ENCODE results near the gene WIZ.

The WIZ gene

DNA sequence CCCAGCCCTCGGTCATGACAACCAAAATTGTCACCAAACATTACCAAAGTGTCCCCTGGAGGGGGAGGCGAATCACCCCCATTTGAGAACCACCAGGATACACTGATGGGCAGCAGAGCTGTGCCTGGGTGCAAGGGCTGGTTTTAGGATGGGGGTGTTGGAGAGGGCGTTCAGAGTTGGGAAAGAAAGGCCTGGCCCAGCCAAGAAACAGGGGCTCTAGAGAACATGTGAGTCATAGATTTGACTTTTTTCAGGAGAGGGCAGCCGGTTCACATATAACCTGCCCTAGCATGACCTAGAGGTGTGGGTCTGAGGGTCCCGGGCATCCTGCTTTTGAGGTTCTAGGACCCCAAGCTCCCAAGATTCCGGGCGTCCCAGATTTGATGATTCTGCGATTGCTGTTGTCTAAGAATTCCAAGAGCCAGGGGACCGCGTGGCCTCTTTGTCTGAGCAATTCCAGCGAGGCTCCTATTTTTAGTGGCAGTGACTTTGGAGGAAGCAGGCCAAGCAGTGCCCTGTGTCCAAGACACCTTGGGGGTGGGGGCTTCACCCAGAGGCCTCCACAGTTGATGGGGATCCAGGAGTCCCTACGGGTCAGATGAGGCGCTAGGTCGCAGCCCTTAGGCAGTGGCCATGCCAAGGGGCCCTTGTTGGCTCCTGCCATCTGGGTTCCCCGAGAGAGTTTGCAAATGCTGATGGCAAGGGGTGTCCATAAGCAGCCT, 5.1 kb downstream of the WIZ start:
- no peak for FAIRE-seq

DNA sequence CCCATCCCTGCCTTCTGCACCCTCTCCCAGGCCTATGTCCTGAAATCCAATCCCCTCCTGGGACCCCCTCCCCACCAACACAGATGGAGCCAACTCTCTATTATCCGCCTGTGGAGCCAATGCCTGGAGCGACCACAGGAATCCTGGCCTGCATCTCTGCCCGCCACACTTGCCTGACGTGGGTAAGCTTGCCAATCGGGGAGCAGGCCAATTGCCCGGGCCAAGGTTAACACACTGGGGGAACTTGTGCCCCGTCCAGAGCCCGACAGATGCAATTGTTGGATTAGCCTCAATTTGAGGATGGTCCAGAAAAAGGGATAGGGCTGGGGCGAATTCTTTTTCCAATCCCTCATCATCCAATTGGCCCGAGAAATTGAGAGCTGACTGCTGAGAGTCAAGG, 5.9 kb downstream of the WIZ start:
- FAIRE-seq: no peak

DNA sequence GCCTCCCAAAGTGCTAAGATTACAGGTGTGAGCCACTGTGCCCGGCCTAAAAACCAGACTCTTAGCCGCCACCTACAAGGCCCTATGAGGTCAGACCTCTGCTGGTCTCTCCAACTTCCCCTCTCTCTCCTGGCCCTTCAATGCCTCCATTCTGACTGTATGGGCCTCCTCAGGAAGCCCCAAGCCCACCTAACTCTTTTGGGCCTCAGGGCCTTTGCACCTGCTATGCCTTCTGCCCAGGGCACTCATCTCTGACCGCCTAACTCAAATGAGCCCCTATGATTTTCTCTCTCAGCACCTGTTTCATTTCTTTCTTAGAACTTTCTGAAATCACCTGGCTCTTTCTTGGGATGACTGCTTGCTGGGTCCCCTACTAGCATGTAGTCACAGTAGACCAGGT, 6.4 kb downstream of the WIZ start:
- FAIRE-seq: no peak

DNA sequence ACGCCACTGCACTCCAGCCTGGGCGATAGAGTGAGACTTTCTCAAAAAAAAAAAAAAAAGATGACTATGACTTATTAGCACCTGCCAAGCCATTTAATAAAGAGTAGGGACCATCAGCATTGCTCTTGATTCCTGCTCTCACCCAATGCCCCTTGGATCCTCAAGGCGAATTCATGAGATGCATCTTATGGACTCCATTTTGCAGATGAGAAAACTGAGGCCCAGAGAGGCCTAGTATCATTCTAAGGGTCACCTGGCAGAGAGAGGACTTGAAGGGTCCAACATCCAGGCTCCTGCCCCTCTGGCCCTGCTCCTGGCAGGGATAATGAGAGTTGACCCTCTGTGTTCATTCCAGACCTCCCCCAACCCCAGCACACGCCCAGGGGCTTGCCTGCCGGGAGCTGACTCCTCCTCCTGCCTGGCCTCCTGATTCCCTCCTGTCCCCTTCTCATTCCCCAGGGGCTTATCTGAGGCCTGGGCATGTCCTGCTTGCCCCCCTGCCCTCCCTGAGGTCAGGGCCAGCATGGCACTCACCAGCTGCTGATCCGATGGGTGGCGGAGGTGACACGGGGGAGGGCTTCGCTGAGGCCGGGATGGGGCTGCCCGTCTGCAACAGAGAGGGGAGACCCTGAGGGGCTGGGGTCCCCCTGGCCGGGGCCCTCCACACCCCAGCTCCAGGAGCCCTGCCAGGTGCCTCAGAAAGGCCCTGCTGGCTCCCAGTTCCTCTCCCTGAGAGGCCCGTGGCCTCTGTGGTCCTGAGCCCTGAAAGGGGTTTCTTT, 7.4 kb downstream of the WIZ start:
- FAIRE-seq: no peak

DNA sequence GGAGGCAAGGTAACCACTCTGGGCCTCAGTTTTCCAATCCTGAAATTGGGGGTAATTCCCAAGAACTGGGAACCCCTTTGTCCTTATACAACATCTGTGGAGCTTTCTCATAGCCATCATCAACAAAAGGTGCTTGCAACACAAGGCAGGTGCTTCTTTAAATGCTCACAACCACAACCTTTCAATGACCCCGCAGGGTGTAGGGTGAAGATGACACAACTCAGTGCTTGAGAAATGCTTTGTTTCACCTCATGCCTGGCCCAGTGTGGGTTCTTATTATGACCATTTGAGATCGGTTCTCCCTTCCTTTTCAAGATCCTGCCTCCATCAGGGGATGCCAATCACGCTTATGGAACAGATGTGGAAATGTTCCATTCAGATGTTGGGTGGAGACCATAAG, 8.4 kb downstream of the WIZ start:
- no peak for FAIRE-seq

DNA sequence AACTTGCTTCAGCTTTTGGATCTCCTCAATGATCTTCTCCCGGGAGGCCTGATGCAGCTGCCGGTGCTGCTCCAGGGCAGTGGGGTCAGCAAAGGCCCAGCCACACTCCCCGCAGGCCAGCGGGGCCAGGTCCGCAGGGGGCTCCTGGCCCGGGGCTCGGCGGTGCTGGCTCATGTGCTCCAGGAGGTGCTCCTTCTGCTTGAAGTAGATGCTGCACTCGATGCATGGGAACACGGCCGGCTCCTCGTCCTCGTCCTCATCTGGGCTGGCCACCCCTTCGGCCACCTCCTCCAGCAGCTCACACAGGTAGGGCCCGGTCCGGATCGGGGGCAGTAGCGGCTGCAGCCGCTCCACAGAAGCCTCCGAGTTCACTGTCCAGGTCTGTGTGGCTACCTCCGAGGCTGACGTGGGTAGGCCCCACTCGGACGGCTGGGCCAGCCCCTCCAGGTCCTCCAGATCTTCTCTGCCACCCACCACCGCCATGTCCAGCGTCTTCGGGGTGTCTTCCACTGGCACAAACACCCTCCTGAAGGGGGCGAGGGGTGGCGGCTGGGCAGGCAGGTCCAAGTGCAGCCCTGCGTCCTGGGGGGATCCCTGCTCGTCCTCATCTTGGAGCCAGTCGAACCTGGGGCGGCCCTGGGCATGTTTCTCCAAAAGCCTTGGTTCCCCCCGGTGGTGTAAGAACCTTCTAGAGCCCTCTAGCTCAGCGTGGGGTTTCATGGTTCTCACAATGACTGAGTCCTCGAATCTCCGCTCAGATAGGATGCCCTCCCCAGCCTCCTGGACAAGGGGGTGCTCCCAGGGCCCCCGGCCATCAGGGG, 9.7 kb downstream of the WIZ start:
- FAIRE-seq: no peak

DNA sequence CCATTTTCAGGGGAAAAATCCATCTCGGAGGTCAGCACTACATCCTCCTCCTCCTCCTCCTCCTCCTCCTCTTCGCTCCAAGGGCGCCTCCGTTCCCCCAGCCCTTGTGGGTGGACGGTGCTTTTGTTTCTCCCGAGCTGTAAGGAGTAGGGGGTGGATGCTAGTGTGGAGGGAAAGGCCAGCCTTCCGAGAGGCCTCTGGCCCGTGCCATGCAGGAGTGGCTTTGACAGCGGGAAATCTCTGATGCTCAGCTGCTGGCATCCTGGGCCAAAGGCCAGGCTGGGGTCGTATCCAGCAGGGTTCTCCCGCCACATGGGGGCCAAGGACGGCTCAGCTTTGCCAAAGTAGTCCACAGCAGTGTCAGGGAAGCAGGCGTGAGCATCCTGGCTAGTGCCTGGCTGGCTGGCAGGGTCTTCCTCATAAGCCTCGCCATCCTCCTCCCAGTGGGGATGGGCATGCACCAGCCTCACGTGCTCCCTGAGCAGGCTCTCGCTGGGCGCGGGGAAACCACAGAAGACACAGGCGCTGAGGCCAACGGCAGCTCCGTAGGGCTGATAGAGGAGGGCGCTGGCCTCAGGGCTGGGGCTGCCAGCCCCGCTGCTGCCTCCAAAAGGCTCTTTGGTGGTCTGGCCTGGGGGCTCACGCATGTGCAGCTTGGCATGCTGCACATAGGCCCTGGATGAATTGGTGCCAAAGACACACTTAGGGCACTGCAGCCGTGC, 10.5 kb downstream of the WIZ start:
- FAIRE-seq: no peak

DNA sequence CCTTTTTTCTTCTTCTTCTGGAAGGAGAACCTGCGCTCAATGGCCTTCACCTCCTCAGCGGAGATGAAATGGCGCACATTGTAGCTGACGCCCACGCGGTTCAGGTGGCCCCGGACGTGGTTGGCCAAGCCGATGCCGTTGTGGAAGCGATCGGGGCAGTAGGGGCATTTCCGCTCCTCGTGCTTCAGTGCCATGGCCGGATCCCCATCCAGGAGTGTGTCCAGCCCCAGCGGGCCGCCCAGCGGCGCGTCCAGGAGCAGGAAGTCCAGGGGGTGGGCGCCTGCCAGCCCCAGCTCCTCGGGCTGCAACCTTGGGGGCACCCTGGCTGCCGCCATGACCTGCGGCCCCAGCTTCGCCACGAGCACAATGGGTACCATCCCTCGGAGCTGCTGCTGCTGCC, 11.2 kb downstream of the WIZ start:
- FAIRE-seq: no peak

DNA sequence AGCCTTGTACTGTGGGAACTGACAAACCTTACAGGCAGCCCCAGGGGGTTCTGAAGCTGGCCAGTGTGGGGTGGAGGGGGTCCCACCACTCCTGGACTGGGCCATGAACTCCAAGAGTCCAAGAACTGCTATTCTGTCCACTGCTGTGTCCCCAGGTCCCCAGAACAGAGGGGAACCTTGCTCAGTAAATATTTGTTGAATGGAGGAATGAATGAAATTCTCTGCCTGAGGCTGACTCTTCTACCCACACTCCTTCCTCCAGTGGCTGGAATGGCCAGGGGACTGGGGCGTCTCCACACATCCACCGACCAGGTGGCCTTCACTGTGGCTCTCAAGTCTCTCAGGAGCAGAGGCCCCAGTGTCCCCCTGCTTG, 11.6 kb downstream of the WIZ start:
- FAIRE-seq: no peak

DNA sequence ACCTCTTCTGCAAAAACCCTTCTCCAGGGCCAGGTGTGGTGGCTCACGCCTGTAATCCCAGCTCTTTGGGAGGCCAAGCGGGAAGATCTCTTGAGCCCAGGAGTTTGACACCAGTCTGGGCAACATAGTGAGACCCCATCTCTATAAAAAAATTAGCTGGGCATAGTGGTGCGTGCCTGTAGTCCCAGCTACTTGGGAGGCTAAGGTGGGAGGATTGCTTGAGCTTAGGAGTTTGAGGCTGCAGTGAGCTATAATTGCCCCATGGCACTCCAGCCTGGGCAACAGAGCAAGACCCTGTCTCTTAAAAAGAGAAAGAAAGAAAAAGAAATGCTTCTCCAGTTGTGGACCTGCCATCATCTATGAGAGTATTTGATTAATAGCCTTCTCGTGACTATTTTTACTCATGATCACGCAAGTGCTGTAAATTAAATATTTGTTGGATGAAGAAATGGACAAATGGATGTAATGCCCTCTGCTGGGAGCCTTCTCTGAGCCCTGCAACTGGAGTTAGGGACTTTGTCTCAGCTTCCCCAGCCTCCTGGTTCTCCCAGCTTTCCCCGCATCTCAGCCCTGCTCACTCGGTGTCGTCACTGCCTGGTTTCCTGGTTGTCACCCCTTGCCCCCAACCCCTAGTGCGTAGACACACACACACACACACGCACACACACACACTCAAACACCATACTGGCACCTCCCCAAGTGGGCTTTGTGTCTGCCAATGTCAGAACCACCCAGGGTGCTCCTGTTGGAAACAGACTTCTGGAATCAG, 12.2 kb downstream of the WIZ start:
- FAIRE-seq: no peak

DNA sequence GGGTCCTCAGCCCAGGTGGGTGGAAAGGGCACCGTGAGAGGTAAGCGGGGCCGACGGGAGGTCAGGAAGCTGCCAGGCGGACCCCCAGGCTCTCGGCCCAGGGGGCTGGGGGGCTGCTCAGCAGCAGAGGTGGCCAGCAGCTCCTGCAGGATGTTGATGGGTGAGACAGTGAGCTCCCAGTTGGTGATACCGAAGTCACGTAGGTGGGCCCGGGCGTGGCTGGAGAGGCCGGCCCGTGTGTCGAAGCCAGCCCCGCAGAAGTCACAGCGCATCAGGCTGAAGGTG, 13.0 kb downstream of the WIZ start:
- no peak for FAIRE-seq

DNA sequence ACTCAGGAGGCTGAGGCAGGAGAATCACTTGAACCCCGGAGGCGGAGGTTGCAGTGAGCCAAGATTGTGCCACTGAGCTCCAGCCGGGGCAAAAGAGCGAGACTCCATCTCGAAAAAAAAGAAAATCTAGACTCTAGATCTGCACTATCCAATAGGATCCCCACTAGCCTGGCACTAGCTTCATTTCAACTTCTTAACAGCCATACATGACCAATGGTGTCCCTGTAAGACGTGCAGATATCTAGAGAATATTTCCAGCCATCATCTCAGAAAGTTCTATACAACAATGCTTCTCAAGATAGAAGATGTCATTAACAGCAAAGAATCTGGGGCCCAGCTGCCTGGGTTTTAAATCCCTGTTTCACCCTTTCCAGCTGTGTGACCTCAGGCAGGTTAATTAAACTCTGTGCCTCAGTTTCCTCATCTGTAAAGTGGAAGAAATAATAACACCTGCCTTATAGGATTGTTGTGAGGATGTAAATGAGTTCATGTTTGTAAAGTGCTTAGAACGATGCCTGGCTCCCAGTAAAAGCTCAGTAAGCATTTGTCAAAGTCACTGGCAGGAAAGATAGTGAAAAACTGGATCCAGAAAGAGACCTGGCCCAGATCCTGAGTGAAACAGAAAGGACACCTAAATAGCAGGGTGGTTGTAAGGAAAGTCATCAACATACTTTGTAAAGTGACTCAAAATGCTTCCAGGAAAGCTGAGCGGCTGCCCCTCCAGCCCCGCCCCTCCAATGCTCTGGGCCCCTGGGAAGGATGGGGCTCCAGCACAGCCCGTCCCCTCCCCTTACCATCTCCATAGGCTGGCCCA, 13.5 kb downstream of the WIZ start:
- no peak for FAIRE-seq

DNA sequence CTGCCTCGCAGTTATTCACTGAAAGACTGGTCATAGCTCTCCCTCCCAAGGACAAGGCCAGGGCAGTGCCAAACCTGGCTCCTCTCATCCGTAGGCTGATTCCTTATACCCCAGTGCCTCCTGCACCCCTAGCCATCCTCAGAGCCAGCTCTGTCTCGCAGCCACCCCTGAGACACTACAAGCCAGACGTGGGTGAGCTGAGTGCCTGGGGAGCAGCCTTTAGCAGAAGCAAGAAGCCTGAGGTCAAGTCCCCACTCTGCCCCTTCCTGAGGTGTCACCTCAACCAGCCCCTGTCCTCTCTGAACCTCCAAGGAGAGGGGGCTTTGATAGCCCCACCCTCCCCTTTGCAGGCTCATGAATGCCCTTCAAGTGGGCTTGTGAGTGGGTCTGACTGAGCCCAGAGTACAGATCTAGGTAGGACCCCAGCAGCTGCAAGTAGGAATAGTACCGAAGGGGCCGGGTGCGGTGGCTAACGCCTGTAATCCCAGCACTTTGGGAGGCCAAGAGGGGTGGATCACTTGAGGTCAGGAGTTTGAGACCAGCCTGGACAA, 16.2 kb downstream of the WIZ start:
- FAIRE-seq: no peak

DNA sequence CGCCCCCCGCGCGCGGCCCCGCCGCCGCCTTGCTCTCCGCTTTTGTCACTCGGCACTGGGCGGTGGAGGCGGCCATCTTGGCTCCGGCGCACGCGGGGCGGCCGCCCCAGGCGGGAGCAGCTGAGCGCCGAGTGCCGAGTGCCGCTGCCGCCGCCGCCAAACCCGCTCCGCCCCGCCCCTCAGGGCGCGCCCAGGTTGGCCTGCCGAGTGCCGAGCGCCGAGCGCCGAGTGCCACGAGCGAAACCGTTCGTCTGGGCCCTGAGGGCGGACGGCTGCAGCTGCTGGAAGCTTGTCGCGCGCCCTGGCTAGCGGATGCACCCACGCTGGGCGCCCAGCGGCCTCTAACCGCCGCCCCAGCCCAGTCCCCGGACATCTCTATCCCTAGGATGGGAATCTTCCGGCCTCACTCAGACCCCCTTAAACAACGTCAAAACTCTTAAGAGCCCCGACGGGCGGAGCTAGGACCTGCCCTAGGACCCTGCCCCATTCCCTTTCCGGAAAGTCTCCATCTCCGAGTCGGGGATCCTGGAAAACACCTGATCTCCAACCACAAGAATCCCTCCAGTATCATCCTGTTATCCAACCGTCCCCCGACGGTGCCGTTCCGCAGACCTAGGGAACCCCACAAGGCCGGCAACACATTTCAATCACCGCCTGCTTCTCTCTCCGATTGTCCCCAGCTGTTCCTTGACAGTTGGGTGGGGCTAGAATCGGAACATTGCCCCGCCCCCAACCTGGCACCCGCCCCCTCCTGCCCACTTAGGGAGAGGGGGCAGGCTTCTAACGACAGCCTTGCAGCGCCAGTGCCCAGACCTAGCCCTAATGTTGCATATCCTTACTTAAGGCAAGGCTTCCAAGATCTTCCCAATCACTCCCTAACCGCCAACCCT, 16.9 kb downstream of the WIZ start:
- no peak for FAIRE-seq

DNA sequence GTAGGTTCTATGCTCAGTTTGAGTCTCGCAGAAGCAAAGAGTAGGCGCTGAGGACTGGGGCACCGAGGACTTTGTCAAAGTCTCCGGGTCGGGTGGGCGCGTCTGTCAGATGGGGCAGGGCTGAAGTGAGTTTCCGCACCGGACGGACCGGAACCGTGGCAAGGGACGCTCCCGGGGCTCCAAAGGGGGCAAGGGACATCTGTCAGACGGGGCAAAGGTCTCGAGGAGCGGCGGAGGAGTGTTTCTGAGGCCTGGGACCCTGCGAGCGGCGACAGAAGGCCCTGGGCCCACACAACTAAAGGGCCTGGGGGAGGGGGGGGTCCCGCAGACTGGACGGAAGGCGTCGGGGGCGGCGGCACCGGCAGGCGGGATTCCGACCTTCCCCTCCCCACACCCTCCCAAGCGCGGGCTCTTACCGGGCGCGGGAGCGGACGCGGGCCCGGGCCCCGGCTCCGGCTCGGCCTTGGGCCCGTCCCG, 17.7 kb downstream of the WIZ start:
- no peak for FAIRE-seq

DNA sequence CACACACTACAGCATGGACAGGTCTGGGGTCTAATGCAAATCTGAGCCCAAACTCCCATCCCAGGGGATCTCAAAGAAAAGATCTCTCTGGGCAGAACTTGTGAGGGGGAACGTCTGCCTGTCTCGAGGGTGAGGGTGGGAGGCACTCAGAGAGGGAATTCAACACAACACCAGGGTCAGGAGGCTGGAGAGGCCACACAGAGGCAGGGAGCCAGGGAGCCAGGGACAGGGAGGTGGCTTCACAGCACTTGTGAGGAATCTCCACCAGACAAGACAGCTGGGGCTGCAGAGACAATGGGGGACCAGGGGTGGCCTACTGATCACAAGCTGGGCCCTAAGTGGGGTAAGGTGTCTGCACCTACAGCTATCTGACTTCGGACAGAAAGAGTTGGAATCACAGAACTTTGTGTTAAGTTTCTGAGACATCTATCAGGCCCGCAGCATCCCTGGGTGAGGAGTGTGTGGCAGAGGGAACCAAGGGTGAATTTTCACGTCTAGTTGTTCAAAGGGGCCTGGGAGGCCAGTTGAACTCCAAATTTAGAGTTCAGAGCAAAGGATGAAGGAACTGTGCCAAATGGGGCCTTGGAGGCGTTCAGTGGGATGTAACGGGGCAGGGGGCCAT, 18.2 kb downstream of the WIZ start:
- FAIRE-seq: no peak

DNA sequence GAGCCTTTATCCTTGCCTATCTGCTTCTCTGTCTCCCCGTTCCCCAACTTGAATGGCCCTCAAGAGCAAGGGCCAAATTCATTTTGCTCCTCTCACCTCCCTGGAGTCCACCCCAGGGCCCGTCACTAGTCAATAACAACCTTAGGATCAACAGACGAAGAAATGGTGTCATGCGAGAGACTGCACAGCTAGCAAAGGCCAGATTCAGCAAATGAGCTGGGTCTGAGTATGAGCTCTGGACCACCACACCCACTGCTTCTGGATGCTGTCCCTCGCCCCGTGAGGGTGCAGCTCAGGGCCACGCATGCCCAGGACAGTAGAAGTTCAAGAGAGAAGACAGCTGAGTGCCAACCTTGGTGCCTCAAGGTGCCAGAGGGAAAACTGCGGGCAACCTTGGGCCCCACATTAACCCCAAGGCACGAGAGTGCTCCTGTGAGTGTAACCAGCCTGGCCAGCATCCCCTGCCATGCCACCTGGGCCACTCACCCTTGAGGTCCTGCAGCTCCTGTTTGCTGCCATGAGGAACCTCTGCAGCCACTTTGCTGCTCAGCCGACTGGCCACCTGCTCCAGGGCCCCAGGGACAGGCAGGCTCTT, 19.1 kb downstream of the WIZ start:
- FAIRE-seq: no peak

DNA sequence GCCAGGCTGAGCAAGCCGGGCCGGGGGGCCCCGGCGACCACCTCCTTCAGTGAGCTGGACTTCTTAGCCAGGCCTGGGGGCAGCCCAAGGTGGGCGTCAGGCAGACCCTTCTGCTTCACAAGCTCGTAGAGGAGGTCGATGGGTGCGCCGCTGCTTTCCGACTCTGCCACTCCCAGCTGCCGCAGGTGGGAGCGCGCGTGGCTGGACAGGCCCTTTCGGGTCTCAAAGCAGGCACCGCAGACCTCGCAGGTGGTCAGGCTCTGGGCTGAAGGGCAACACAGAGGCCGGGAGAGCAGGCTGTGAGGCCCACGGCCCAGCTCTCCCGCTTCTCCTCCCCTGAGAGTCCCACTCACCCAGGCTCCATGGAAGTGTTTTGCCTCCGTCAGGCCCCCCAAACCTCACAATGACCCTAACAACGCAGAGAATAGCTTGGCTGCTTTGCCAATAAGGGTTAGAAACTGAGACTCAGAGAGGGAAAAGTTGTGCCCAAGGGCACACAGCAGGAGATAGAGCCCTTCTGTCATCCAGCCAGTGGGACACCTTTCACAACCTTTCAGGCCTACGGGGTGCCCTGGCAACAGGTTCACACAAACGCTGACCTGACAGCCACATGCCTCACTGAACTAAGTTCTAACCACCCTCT, 19.8 kb downstream of the WIZ start:
- FAIRE-seq: no peak

Measured in G401.6 (cell line).